CD14-positive monocyte (primary cell): ENCODE data around the gene PHACTR3. TPM values are rescaled to one million over a fixed set of nuclear protein-coding genes. Genes with fewer than 3 reads are reported as not detected.

Experiments
- DNase-seq, 3 donors: peaks; one replicate each; pipeline ENCODE4 v3.0.0-alpha.2; 2011 to 2022
- H2AFZ ChIP-seq: 2 replicates; pipeline ENCODE4 v1.6.0; 2012; ENCODE audit warnings: mild to moderate bottlenecking, low read depth, low read length, inconsistent platforms; ENCODE audit not compliant: insufficient read depth, poor library complexity, severe bottlenecking
- H3K27ac ChIP-seq, 2 donors: 1 replicate in 1 of 2; 2 replicates in 1 of 2; pipeline ENCODE4 v1.5.1; 2012 to 2013; ENCODE audit warnings: low read length in 2 of 2, control low read depth in 1 of 2, inconsistent platforms in 1 of 2, low read depth in 1 of 2, mild to moderate bottlenecking in 1 of 2
- H3K27me3 ChIP-seq, 2 donors: one replicate each; pipeline versions ENCODE4 v1.6.0 to v1.6.1; 2011 to 2013; ENCODE audit warnings: low read length in 2 of 2; ENCODE audit not compliant: control insufficient read depth in 2 of 2, insufficient read depth in 2 of 2
- H3K36me3 ChIP-seq, 2 donors: replicated peaks in 1 of 2; 1 replicate in 1 of 2; 2 replicates in 1 of 2; pipeline versions ENCODE4 v1.5.1 to v1.6.1; 2012 to 2013; ENCODE audit warnings: low read length in 2 of 2, control low read depth in 1 of 2, inconsistent platforms in 1 of 2, mild to moderate bottlenecking in 1 of 2; ENCODE audit not compliant: insufficient read depth in 2 of 2, control insufficient read depth in 1 of 2
- H3K4me1 ChIP-seq, 2 donors: 1 replicate in 1 of 2; 2 replicates in 1 of 2; pipeline versions ENCODE4 v1.5.1 to v1.6.1; 2012 to 2013; ENCODE audit warnings: low read length in 2 of 2, control low read depth in 1 of 2, inconsistent platforms in 1 of 2, mild to moderate bottlenecking in 1 of 2, moderate library complexity in 1 of 2; ENCODE audit not compliant: insufficient read depth in 2 of 2, control insufficient read depth in 1 of 2
- H3K4me2 ChIP-seq: replicated peaks from 2 replicates; pipeline ENCODE3; 2012; ENCODE audit warnings: low read length, moderate library complexity, mild to moderate bottlenecking; ENCODE audit not compliant: poor library complexity, severe bottlenecking; ENCODE audit errors: extremely low read depth
- H3K4me3 ChIP-seq, 3 experiments: fragments of 200-600 bp in 1 of 3; sonication (generic) in 1 of 3; replicated peaks in 1 of 3; 1 replicate in 2 of 3; 2 replicates in 1 of 3; pipeline ENCODE4 v1.5.1; 2011 to 2013; ENCODE audit warnings: low read length in 3 of 3, mild to moderate bottlenecking in 3 of 3, control low read depth in 2 of 3, low read depth in 2 of 3, inconsistent platforms in 1 of 3, moderate library complexity in 1 of 3
- H3K79me2 ChIP-seq: 2 replicates; pipeline ENCODE4 v1.6.0; 2012; ENCODE audit warnings: mild to moderate bottlenecking, control low read depth, inconsistent platforms, low read length, moderate library complexity; ENCODE audit not compliant: insufficient read depth
- H3K9ac ChIP-seq: 2 replicates; pipeline ENCODE4 v1.6.0; 2017; ENCODE audit warnings: low read length, mild to moderate bottlenecking; ENCODE audit not compliant: insufficient read depth, poor library complexity, severe bottlenecking
- H3K9me3 ChIP-seq, 2 donors: replicated peaks in 1 of 2; 1 replicate in 1 of 2; 2 replicates in 1 of 2; pipeline versions ENCODE4 v1.5.1 to v1.6.1; 2012 to 2013; ENCODE audit warnings: low read length in 2 of 2, control low read depth in 1 of 2; ENCODE audit not compliant: control insufficient read depth in 1 of 2, insufficient read depth in 1 of 2
- H4K20me1 ChIP-seq: 2 replicates; pipeline ENCODE4 v1.6.0; 2012; ENCODE audit warnings: mild to moderate bottlenecking, low read length, control low read depth, moderate library complexity; ENCODE audit not compliant: insufficient read depth
- H3K27ac Mint-ChIP-seq, 7 donors: one replicate each; pipeline ENCODE4 v1.8.0; 2020; ENCODE audit warnings: mild to moderate bottlenecking in 7 of 7, mixed read lengths in 7 of 7, moderate library complexity in 6 of 7, inconsistent platforms in 2 of 7
- H3K27me3 Mint-ChIP-seq, 3 donors: one replicate each; pipeline ENCODE4 v1.8.0; 2021 to 2022; ENCODE audit warnings: low read depth in 3 of 3, mild to moderate bottlenecking in 3 of 3, mixed read lengths in 3 of 3, moderate library complexity in 3 of 3, inconsistent platforms in 1 of 3
- H3K36me3 Mint-ChIP-seq, 2 donors: one replicate each; pipeline ENCODE4 v1.8.0; 2020; ENCODE audit warnings: mixed read lengths in 2 of 2, inconsistent platforms in 1 of 2, mild to moderate bottlenecking in 1 of 2
- H3K4me1 Mint-ChIP-seq: one replicate; pipeline ENCODE4 v1.8.0; 2020; ENCODE audit warnings: mild to moderate bottlenecking, mixed read lengths
- H3K4me3 Mint-ChIP-seq, 2 donors: one replicate each; pipeline ENCODE4 v1.8.0; 2020; ENCODE audit warnings: mild to moderate bottlenecking in 2 of 2, mixed read lengths in 2 of 2, moderate library complexity in 1 of 2
- H3K9me3 Mint-ChIP-seq, 7 donors: one replicate each; pipeline ENCODE4 v1.8.0; 2020 to 2022; ENCODE audit warnings: mixed read lengths in 7 of 7, mild to moderate bottlenecking in 6 of 7, moderate library complexity in 6 of 7, inconsistent platforms in 2 of 7
- CTCF ChIP-seq: fragments of 200-600 bp; IDR thresholded peaks from one replicate; pipeline ENCODE4 v1.8.0; 2022; ENCODE audit warnings: antibody characterized with exemption, mild to moderate bottlenecking
- WGBS: methylation state at CpG from one replicate; pipeline ENCODE4 v1.1.5; 2013; ENCODE audit warnings: missing lambda C conversion rate; ENCODE audit not compliant: insufficient coverage; 5-methylcytosine and 5-hydroxymethylcytosine counted together
- intact Hi-C, 2 donors: fragments of 100-400 bp; cut with micrococcal nuclease; formaldehyde crosslinking; loops; one replicate each; pipeline versions ENCODE4 v1.15.0 to v1.15.1; 2023
- polyA plus RNA-seq, 3 donors: library from polyadenylated mRNA; depleted of rRNA in 1 of 3; unstranded in 2 of 3; stranded (reverse) in 1 of 3; fragments of 300-500 nt in 2 of 3; fragments of >200 nt in 1 of 3; fragmentation: Illumina TruSeq in 2 of 3; gene quantifications; 1 replicate in 2 of 3; 2 replicates in 1 of 3; pipeline ENCODE4 v1.2.3, GENCODE V29; 2012 to 2021

PHACTR3 gene
- polyA plus RNA-seq, 3 donors: 0.11 to 0.17 TPM; not detected in 1

- TF ChIP-seq CTCF: no peak
- Histone ChIP-seq H3K9me3 (peaks cover 0 to 5% of the 10 kb centered on the region in 2 donors), H3K36me3 (no peaks in the 10 kb centered on the region), H3K4me2 (no peak overlapping the region), H2AFZ (no peak overlapping the region), H3K27ac (no peak overlapping the region), H3K4me3 (no peak overlapping the region), H3K4me1 (peaks cover 57 to 60% of the 10 kb centered on the region in 2 donors), H4K20me1 (peaks cover 11% of the 10 kb centered on the region), H3K9ac (no peak overlapping the region), H3K27me3 (peaks cover 58 to 80% of the 10 kb centered on the region in 2 donors), H3K79me2 (no peaks in the 10 kb centered on the region)
- H3K27ac Mint-ChIP-seq: no peak overlapping the region
- H3K4me3 Mint-ChIP-seq: peak overlapping the region in 1 of 2 donors; percentile 82
- WGBS: 85% methylated on average over 7 of the region's 10 CpGs
- peaks cover 22 to 25% of the 10 kb centered on the region in 2 donors for H3K36me3 Mint-ChIP-seq
- peaks cover 64% of the 10 kb centered on the region for H3K4me1 Mint-ChIP-seq
- peaks cover 0 to 34% (median 11%) of the 10 kb centered on the region in 7 donors for H3K9me3 Mint-ChIP-seq
- DNase-seq: no peak
- intact Hi-C loops: loop anchor here in 1 of 2 donors (10.0 kb wide), 1 partner anchor 395 kb away; no protein-coding TSS in a partner anchor
- peaks cover 84 to 94% (median 86%) of the 10 kb centered on the region in 3 donors for H3K27me3 Mint-ChIP-seq
These were observed 115.7 kb downstream of the PHACTR3 start for GRCh38 chr20:59720013-59720412.

GRCh38 chr20:59721386-59721785, 117.0 kb downstream of the PHACTR3 start:
- intact Hi-C loops: loop anchor here in 1 of 2 donors (10.0 kb wide), 1 partner anchor 393 kb away; no protein-coding TSS in a partner anchor
- TF ChIP-seq CTCF: no peak
- no peak overlapping the region for H3K27ac ChIP-seq
- H3K79me2 ChIP-seq: no peaks in the 10 kb centered on the region
- H3K9ac ChIP-seq: no peak overlapping the region
- peaks cover 72% of the 10 kb centered on the region for H3K4me1 Mint-ChIP-seq
- peak overlapping the region in 1 of 2 donors; percentile 82 for H3K4me3 Mint-ChIP-seq
- H2AFZ ChIP-seq: no peak overlapping the region
- H3K9me3 Mint-ChIP-seq: peaks cover 0 to 34% (median 11%) of the 10 kb centered on the region in 7 donors
- WGBS: 97% methylated on average over 6 of the region's 7 CpGs
- H3K36me3 Mint-ChIP-seq: peaks cover 28% of the 10 kb centered on the region in 2 donors
- DNase-seq: no peak
- H3K27me3 ChIP-seq: peaks cover 59 to 81% of the 10 kb centered on the region in 2 donors
- H3K27me3 Mint-ChIP-seq: peaks cover 84 to 94% (median 87%) of the 10 kb centered on the region in 3 donors
- H4K20me1 ChIP-seq: peaks cover 13% of the 10 kb centered on the region
- peak overlapping the region; percentile 17 for H3K4me2 ChIP-seq
- H3K9me3 ChIP-seq: peaks cover 0 to 13% of the 10 kb centered on the region in 2 donors
- H3K36me3 ChIP-seq: no peaks in the 10 kb centered on the region
- H3K27ac Mint-ChIP-seq: peak overlapping the region in 5 of 7 donors; percentile 12 to 95 (median 66)
- H3K4me3 ChIP-seq: peak overlapping the region in 1 of 3 experiments; percentile 23
- peaks cover 60 to 66% of the 10 kb centered on the region in 2 donors for H3K4me1 ChIP-seq
